ACC112 (cell line): Measurements from ENCODE around the gene AAR2.
A peak's percentile ranks its signal among the peaks of the same experiment; 100 is the strongest.

Source experiments
- H2AFZ ChIP-seq: fragments of 200-600 bp; sonication (generic); one replicate; pipeline ENCODE4 v1.6.0; 2017; ENCODE audit warnings: antibody characterized with exemption, low read length; ENCODE audit not compliant: unreplicated experiment
- H3K27ac ChIP-seq: fragments of 200-600 bp; sonication (generic); 2 replicates; pipeline ENCODE4 v1.5.1; 2014; ENCODE audit warnings: low read depth, mild to moderate bottlenecking, antibody characterized with exemption, low read length, moderate library complexity
- H3K27me3 ChIP-seq: fragments of 200-600 bp; sonication (generic); 2 replicates; pipeline ENCODE4 v1.6.1; 2014; ENCODE audit warnings: mild to moderate bottlenecking, antibody characterized with exemption, low read length, moderate library complexity, mixed read lengths; ENCODE audit not compliant: insufficient read depth
- H3K36me3 ChIP-seq: fragments of 200-600 bp; sonication (generic); 2 replicates; pipeline ENCODE4 v1.6.1; 2016; ENCODE audit warnings: mild to moderate bottlenecking, antibody characterized with exemption, low read length, moderate library complexity, mixed read lengths; ENCODE audit not compliant: insufficient read depth
- H3K4me1 ChIP-seq: fragments of 200-600 bp; sonication (generic); one replicate; pipeline ENCODE4 v1.6.1; 2016; ENCODE audit warnings: low read length, mixed read lengths; ENCODE audit not compliant: insufficient read depth, unreplicated experiment, control insufficient read depth
- H3K4me3 ChIP-seq: fragments of 200-600 bp; sonication (generic); 2 replicates; pipeline ENCODE4 v1.5.1; 2014; ENCODE audit warnings: mild to moderate bottlenecking, low read depth, low read length
- H3K79me2 ChIP-seq: fragments of 200-600 bp; sonication (generic); one replicate; pipeline ENCODE4 v1.6.0; 2016; ENCODE audit warnings: low read length; ENCODE audit not compliant: control insufficient read depth, unreplicated experiment, insufficient read depth

The AAR2 gene, protein sequence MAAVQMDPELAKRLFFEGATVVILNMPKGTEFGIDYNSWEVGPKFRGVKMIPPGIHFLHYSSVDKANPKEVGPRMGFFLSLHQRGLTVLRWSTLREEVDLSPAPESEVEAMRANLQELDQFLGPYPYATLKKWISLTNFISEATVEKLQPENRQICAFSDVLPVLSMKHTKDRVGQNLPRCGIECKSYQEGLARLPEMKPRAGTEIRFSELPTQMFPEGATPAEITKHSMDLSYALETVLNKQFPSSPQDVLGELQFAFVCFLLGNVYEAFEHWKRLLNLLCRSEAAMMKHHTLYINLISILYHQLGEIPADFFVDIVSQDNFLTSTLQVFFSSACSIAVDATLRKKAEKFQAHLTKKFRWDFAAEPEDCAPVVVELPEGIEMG

DNA sequence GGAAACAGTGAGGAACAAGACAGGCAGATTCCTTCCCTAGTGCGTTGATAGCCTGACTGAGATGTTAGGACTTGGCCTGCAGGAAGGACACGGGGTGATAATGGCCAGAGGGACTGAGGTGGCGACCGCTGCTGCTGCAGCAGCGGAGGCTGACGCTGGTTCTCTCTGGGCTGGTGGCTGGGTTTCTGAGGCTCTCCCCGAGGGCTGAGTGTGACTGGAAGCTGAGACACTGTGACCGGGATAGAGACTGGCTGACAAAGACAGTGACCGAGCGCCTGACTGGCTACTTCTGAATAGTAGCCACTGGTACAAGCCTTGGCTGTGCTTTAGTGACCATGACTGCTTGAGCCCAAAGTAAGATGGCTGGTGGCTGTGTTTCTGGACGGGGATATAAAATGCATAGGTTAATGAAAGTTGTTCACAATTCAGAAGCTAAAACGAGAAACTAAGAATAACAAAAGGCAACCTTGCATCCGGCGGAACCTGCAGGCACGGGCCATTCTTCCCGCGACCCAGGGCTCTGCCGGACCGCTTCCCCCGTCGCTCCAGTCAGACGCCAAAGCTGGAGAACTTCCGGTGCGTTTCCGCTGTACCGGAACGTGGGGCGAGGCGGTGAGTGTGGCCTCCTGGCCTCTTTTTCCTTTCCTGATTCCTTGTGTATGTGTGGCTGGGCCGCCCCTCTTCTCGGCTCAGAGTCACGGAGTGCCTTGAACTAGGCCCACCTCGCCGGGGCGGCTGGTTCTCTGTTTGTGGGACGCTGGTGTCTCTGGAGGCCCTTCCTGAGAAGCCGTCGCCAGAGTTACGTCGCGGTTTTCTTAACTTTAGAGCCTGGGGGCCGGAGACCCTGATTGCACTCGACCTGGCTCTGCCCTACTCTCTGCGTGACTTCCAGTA is at the start of gene AAR2:
Gene AAR2, plus strand, starts transcription at position 587 of the 894 bp plus-strand sequence. CDS start 3,391 bp downstream, outside the sequence.
- peak within 1 kb of the TSS; percentile 88 for H3K4me3 ChIP-seq
- H3K4me1 ChIP-seq, result peaks cover 16% of the 10 kb centered on the region
- H3K27me3 ChIP-seq, result no peaks in the 10 kb centered on the region
- H3K27ac ChIP-seq, result peak within 1 kb of the TSS; percentile 55
- 0 out of 2 replicates have a peak, but pooled peaks cover 5% of the 10 kb centered on the region for H3K36me3 ChIP-seq
- peak within 1 kb of the TSS; percentile 99 for H2AFZ ChIP-seq
- H3K79me2 ChIP-seq, result peaks cover 49% of the 10 kb centered on the region

DNA sequence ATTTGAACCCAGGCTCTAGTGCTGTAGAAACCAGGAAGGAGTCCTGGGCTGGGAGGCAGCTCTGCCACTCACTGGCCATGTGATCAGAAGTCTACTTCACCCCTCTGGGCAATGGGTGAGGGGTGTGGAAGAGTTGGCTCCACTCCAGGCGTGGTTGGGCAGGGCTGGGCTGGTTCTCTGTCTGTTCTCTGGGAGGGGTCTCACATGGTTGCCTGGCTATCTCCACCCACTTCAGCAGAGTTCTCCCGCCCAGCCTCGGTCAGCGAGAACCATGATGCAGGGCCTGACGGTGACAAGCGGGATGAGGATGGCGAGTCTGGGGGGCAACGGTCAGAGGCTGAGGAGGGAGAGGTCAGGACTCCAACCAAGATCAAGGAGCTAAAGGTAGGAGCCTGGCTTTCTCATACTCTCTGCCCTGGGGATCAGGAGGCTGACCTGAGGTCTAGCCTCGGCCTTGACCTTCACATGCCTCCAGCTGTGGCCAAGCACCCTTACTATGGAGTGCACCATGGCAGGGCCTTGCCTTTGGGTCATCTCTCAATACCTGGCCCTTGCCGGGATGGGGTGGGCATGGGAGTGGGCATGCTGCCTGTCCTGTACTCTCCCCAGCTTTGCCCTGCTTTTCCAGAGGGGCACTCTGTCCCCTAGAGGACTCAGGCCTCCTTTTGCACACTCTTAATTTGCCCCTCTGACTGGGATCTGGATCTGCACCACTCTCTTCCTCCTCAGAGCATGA is 42.1 kb upstream of the AAR2 start:
- no peaks in the 10 kb centered on the region for H3K27me3 ChIP-seq
- H3K4me1 ChIP-seq, result no peaks in the 10 kb centered on the region
- no peaks in the 10 kb centered on the region for H3K36me3 ChIP-seq
- no peak overlapping the region for H3K27ac ChIP-seq
- no peak overlapping the region for H2AFZ ChIP-seq
- H3K4me3 ChIP-seq, result no peak overlapping the region
- no peaks in the 10 kb centered on the region for H3K79me2 ChIP-seq

DNA sequence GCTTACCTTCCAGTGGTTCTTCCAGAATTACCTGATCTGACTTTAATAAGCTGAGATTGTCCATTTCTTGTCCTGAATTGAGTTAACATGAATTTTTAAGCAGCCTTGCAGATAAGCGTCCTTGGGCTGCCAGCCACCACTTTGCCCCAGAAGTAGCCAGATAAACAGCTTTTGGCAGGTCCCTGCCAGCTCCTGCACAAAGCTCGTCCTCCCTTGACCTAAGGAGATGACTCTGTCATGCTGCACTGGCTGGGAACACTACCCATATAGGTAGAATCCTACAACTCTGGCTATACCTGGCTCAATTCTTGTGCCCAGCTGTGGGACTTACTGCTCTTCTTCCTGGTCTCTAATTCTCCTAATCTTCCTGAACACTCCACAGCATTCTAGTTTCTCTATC is 39.6 kb upstream of the AAR2 start:
- Histone ChIP-seq H3K27ac (no peak overlapping the region), H2AFZ (no peak overlapping the region), H3K36me3 (no peaks in the 10 kb centered on the region), H3K4me3 (no peak overlapping the region), H3K79me2 (no peaks in the 10 kb centered on the region), H3K27me3 (no peaks in the 10 kb centered on the region), H3K4me1 (no peaks in the 10 kb centered on the region)

DNA sequence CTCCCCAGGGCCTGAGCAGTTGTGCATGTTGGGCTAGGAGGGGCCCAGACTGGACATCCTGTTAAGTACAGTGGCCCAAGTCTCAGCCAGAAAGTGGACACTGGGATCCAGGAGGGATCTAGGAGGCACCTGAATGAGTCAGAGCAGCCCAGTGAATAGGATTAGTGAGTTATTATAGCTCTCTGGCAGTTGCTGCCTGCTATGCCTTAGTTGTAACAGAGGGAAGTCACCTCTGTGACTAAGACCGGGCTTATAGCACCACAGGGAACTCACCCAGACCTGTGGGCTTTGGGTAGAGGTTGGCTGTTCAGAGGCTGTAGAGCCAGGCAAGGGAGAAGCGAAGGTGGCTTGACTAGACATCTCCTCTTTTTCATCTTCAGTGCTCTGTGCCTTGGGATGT is 39.0 kb upstream of the AAR2 start:
- Histone ChIP-seq H3K4me3 (no peak overlapping the region), H3K27me3 (no peaks in the 10 kb centered on the region), H3K4me1 (no peaks in the 10 kb centered on the region), H3K79me2 (no peaks in the 10 kb centered on the region), H2AFZ (no peak overlapping the region), H3K27ac (no peak overlapping the region), H3K36me3 (no peaks in the 10 kb centered on the region)

DNA sequence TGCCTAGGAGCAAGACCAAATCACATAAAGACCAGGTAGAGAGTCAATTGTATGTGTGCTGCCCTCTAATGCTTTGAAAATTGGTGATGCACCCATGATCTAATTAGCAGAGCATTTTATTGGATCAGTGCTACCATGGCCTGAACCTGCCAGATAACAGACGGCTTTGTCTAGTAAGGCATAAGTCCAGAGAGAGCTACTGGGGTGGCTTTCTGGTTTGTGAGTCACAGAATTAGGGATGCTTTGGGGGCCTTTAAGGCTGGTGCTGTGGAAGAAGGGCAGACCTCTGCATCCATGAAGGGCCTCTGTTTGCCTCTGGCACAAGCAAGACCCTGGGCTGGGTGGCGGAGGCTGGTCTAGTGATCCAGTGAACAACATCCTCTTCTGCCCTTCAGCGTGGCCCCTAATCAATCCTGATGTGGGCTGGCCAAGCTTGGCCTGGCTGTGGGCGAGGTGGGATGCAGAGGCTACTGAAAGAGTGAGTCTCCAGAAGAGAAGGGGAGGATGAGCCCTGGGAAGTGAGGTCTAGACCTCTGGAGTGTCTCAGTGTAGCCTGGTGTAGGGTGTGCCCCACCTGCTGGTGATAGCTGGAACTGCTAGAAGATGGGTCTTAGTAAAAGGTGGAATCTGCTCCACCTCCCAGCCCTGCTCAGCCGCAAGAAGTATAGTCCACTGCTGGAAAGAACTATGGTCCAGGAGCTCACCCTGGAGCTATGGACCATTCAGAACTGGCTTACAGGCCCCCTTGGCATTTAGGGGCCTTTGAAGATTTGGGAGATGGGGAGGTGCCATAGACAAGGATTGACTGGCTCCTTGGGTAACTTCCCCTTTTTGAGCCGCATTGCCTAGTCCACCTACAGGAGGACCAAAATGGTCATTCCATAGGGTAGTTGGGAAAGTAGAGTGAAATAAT is 36.7 kb upstream of the AAR2 start:
- Histone ChIP-seq H3K27ac (no peak overlapping the region), H2AFZ (no peak overlapping the region), H3K79me2 (no peaks in the 10 kb centered on the region), H3K27me3 (no peaks in the 10 kb centered on the region), H3K36me3 (no peaks in the 10 kb centered on the region), H3K4me3 (no peak overlapping the region), H3K4me1 (no peaks in the 10 kb centered on the region)

DNA sequence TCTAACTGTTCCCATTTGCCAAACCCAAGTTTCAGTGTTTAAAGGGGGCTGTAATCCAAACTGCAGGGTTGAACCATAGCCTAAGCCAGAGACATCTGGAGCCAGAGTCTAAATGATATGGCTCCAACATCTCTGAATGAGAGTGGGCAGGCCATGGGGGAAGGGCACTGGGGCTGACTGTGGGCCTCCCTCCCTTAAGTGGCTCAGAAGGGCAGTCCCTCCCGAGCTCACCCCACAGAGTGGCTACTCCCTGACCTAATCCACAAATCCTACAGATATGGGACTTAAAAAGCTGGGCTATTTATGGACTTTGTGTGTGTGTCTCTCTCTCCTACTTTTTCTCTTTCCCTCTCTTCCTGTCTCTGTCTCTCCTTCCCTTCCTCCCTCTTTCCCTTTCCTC is 35.8 kb upstream of the AAR2 start:
- no peak overlapping the region for H3K4me3 ChIP-seq
- no peaks in the 10 kb centered on the region for H3K4me1 ChIP-seq
- H3K27me3 ChIP-seq, result no peaks in the 10 kb centered on the region
- H2AFZ ChIP-seq, result no peak overlapping the region
- H3K27ac ChIP-seq, result no peak overlapping the region
- no peaks in the 10 kb centered on the region for H3K36me3 ChIP-seq
- no peaks in the 10 kb centered on the region for H3K79me2 ChIP-seq

DNA sequence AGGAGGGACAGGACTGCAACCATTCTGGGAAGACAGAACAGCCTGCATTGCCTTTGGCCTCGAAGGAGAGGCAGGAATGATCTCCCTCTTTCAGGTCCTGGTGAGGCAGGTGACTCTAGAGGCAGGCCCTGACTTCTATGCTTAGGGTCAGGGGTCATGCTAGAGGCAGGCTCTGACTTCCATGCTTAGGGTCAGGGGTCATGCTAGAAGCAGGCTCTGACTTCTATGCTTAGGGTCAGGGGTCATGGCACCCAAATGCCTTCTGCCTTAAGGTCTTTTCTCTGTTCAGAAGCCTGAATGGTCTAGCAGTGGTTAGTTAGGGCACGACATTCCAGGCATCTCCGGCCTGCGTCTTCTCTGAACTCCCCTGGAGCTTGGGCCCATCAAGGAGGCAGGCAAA is 35.1 kb upstream of the AAR2 start:
- H3K4me1 ChIP-seq, result no peaks in the 10 kb centered on the region
- no peak overlapping the region for H2AFZ ChIP-seq
- H3K4me3 ChIP-seq, result no peak overlapping the region
- no peaks in the 10 kb centered on the region for H3K36me3 ChIP-seq
- no peaks in the 10 kb centered on the region for H3K27me3 ChIP-seq
- no peak overlapping the region for H3K27ac ChIP-seq
- no peaks in the 10 kb centered on the region for H3K79me2 ChIP-seq

DNA sequence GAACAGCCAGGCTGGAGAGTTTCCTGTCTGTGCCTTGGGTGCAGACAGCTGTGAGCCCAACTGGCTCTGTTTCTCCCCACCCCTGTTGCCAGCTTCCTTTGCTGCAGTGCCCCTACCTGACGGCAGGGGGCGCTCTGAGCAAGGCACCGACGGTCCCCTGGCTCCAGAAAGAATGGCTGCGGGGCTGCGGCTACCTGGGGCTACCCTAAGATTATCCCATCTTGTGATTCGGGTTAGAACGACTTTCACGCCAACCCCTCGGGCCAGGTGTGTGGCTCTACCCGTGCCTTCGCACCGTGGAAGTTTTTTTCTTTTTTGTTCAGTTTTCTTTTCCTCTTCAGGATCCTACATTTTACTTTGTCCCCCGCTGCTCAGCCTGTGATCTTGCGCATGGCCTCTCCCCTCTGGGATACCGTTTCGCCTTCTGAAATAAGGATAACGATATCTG is 33.4 kb upstream of the AAR2 start:
- Histone ChIP-seq H3K79me2 (no peaks in the 10 kb centered on the region), H3K4me3 (no peak overlapping the region), H3K36me3 (no peaks in the 10 kb centered on the region), H3K27ac (no peak overlapping the region), H2AFZ (no peak overlapping the region), H3K27me3 (no peaks in the 10 kb centered on the region), H3K4me1 (no peaks in the 10 kb centered on the region)

DNA sequence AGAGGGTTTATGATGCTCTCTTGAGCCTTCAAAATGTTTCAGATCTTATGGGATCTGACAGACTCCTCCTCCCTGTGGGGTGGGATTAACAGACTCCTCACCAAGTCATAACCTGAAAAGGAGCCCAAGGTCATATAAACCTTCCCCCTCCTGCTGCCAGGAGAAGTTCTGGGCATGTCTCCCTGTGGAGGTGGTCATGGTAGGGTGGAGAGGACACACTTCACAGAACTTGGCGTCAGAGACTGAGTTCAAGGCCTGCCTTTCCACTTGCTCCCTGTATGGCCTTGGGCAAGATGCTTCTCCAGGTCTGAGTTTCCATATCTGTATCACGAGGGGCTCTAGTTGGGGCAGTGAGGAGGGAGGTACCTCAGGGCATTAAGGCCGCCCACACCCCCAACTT is 32.4 kb upstream of the AAR2 start:
- H2AFZ ChIP-seq, result no peak overlapping the region
- no peak overlapping the region for H3K4me3 ChIP-seq
- no peak overlapping the region for H3K27ac ChIP-seq
- no peaks in the 10 kb centered on the region for H3K27me3 ChIP-seq
- no peaks in the 10 kb centered on the region for H3K4me1 ChIP-seq
- H3K36me3 ChIP-seq, result no peaks in the 10 kb centered on the region
- no peaks in the 10 kb centered on the region for H3K79me2 ChIP-seq

DNA sequence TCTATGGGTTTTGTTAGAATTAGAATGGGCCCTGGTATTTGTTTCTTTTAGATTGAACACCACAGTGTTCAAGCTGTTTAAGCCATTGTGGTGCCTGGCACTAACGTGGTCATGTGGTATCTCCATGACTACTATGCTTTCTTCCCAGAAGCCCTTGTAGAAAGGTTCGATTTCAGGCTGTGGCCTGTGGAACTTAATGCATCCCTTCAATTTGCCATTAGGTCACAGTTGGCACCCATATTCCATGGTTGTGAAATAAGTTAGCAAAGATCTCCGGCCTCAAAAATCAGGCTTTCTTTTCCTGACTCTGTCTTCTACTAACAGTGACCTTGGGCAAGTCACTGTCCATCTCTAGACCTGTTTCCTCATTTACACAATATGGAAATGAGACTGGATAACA is 31.3 kb upstream of the AAR2 start:
- H3K27ac ChIP-seq, result no peak overlapping the region
- no peak overlapping the region for H3K4me3 ChIP-seq
- no peaks in the 10 kb centered on the region for H3K79me2 ChIP-seq
- no peaks in the 10 kb centered on the region for H3K4me1 ChIP-seq
- no peaks in the 10 kb centered on the region for H3K36me3 ChIP-seq
- H2AFZ ChIP-seq, result no peak overlapping the region
- no peaks in the 10 kb centered on the region for H3K27me3 ChIP-seq
